Upper lobe of right lung (tissue), 1 donor: Measurements from ENCODE around the gene DCAF10. TPM values are rescaled to one million over a fixed set of nuclear protein-coding genes. Genes with fewer than 3 reads are reported as not detected.
"Not testable (repeated sequence)": the region's sequence is repeated elsewhere in the genome, so short reads cannot be mapped to it uniquely, and the experiment has no call there.

Experiments used
- ATAC-seq: fragments of 200-7000 bp; cut with Tn5 transposase; one replicate; pipeline ENCODE4 v1.9.1; 2020; ENCODE audit warnings: mild to moderate bottlenecking, moderate library complexity
- DNase-seq: peaks from one replicate; pipeline ENCODE4 v3.0.0-alpha.2; 2020
- H3K27ac ChIP-seq: fragments of 200-600 bp; one replicate; pipeline ENCODE4 v1.8.0; 2022
- H3K27me3 ChIP-seq: fragments of 200-600 bp; one replicate; pipeline ENCODE4 v1.8.0; 2022; ENCODE audit warnings: mild to moderate bottlenecking
- H3K36me3 ChIP-seq: fragments of 200-600 bp; one replicate; pipeline ENCODE4 v1.8.0; 2022
- H3K4me1 ChIP-seq: fragments of 200-600 bp; one replicate; pipeline ENCODE4 v1.8.0; 2022
- H3K4me3 ChIP-seq: fragments of 200-600 bp; one replicate; pipeline ENCODE4 v1.8.0; 2022; ENCODE audit warnings: mild to moderate bottlenecking
- H3K9me3 ChIP-seq: fragments of 200-600 bp; one replicate; pipeline ENCODE4 v1.8.0; 2022
- intact Hi-C: fragments of 100-400 bp; cut with DNase I; formaldehyde crosslinking; loops from one replicate; pipeline ENCODE4 v1.11.0; 2022
- total RNA-seq: library from RNA; stranded (reverse); fragmentation: NEBNext Ultra II Directional; extraction: Animal tissue kit (Norgen Biotek cat#: 25700); gene quantifications from one replicate; pipeline ENCODE4 v1.2.1, GENCODE V29; 2021
- TF ChIP-seq, protein P1 (sequence below): fragments of 200-600 bp; IDR thresholded peaks from one replicate; pipeline ENCODE4 v1.8.0; 2022; ENCODE audit warnings: antibody characterized with exemption
- donor health status: DM: no; HTN: yes; CAD: no; lungs with severe emphysema.

DCAF10 gene
- total RNA-seq, 1 donor from 2014 or later, result 25.2 TPM

DNA sequence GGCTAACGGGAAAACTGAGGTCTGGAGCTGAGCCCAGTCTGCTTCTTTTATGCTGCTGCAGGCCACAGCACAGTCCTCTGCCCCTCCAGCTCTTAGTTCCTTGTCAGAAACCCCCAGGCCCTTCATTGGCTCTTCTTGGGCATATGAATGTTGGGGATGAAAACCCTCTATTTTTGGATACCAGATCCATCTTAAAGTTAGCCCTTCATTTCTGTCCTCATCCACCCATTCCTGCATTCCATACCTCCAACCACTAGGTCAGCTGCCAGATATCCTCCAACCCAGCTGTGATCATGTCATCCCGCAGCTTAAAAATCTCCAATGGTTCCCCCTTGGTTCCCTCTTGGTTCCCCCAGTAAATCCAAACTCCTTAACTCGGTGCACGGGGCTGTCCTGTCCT is 105.2 kb downstream of the DCAF10 start:
- intact Hi-C loops, result no loop called here
- Histone ChIP-seq H3K27me3 (no peaks in the 10 kb centered on the region), H3K4me1 (peaks cover 28% of the 10 kb centered on the region), H3K9me3 (no peaks in the 10 kb centered on the region), H3K27ac (no peak overlapping the region), H3K36me3 (no peaks in the 10 kb centered on the region), H3K4me3 (no peak overlapping the region)
- TF ChIP-seq, protein P1, sequence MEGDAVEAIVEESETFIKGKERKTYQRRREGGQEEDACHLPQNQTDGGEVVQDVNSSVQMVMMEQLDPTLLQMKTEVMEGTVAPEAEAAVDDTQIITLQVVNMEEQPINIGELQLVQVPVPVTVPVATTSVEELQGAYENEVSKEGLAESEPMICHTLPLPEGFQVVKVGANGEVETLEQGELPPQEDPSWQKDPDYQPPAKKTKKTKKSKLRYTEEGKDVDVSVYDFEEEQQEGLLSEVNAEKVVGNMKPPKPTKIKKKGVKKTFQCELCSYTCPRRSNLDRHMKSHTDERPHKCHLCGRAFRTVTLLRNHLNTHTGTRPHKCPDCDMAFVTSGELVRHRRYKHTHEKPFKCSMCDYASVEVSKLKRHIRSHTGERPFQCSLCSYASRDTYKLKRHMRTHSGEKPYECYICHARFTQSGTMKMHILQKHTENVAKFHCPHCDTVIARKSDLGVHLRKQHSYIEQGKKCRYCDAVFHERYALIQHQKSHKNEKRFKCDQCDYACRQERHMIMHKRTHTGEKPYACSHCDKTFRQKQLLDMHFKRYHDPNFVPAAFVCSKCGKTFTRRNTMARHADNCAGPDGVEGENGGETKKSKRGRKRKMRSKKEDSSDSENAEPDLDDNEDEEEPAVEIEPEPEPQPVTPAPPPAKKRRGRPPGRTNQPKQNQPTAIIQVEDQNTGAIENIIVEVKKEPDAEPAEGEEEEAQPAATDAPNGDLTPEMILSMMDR, result no peak
- DNase-seq, result no peak
- no peak for ATAC-seq

DNA sequence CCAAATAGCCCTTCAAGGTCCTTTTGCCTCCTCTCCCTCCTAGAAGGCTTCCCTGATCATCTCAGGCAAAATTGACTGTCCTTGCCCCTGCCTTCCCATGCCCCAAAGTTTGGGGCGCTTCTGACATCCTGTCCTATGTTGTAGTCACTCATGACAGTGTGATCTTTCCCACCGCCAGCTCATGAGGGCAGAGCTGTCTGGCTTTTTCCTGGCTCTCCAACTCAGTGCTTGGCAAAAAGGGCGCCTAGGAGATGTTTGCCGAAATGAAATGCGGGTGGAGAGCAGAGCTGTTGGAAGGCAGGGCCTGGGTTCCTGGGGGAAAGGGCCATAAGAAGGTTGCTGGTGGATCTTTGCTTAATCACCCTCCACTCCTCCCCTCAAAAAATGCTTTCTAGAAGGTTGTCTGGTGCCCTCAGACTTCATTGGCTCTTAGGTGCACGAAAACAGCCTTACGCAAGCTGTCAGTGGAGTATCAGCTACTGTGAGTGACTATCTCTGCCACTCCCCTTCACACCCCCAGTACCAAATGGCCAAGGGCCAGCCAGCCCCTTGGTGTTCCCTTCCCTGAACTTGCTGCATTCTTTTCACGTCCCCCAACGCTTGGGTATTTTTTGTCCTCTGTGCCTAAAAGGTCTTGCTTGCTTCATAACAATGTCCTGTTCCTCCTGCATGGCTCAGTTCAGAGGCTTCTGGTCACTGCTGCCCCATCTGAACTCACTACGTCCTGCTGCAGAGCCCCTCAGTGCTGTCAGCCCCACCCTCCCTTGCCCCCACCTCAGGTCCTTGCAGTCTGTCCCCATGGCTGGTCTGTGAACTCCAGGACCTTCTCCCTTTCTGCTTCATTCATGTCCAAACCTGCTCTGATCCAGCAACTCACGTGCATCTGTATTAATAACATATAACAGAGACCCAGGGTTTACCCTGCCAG is 106.0 kb downstream of the DCAF10 start:
- no peak for DNase-seq
- no peaks in the 10 kb centered on the region for H3K9me3 ChIP-seq
- ATAC-seq, result no peak
- peaks cover 28% of the 10 kb centered on the region for H3K4me1 ChIP-seq
- H3K4me3 ChIP-seq, result no peak overlapping the region
- TF ChIP-seq, protein P1, result no peak
- no peaks in the 10 kb centered on the region for H3K36me3 ChIP-seq
- intact Hi-C loops, result no loop called here
- H3K27ac ChIP-seq, result no peak overlapping the region
- no peaks in the 10 kb centered on the region for H3K27me3 ChIP-seq

DNA sequence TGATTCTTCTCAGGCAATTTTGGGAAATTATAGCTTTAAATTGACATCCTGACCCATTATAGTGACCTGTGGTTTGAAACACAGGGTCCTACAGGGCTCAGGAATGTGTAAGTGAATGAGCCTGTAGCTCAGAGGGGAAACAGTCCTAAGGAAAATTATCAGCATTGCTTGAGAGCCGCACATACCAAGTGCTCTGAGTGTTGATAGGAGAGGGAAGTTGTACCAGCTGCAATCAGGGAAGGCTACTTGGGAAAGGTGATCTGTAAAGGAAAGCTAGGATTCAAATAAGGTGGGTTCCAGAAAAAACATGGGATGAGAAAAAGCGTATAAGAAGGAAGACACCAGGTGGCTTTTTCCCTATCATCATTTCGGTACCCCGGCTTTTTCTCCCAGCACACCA is 107.7 kb downstream of the DCAF10 start:
- Histone ChIP-seq H3K36me3 (no peaks in the 10 kb centered on the region), H3K9me3 (no peaks in the 10 kb centered on the region), H3K4me1 (peaks cover 13% of the 10 kb centered on the region), H3K27ac (peak overlapping the region; percentile 25), H3K4me3 (no peak overlapping the region), H3K27me3 (no peaks in the 10 kb centered on the region)
- DNase-seq (no peak), ATAC-seq (no peak)
- intact Hi-C loops, result no loop called here
- TF ChIP-seq, protein P1, result no peak

DNA sequence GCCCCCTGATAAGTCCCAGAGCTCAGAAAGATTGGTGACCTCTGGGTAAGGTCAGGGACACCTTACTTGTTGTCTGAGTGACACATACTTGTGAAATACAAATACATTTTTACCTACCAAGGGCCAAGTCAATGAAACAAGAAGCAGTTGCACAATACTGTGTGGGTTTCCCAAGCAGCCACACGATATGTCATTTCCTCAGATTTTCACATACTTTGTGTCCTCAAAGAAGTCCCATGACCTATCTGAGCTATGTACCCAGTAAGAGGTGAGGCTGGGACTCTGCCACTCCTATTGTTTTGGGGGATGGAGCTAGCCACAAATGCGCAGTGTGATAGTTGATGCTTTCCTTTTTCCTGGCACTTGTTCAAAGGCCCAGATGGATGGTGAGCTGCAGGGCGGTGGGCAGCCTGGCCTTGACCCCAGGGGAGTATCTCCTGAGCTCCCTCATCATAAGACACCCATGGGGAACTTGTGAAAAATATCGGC is 108.1 kb downstream of the DCAF10 start:
- intact Hi-C loops, result no loop called here
- Histone ChIP-seq H3K27me3 (no peaks in the 10 kb centered on the region), H3K36me3 (no peaks in the 10 kb centered on the region), H3K4me1 (peaks cover 13% of the 10 kb centered on the region), H3K4me3 (no peak overlapping the region), H3K9me3 (no peaks in the 10 kb centered on the region), H3K27ac (peak overlapping the region; percentile 38)
- TF ChIP-seq, protein P1, result no peak
- DNase-seq, result no peak
- ATAC-seq, result peak; percentile 62

DNA sequence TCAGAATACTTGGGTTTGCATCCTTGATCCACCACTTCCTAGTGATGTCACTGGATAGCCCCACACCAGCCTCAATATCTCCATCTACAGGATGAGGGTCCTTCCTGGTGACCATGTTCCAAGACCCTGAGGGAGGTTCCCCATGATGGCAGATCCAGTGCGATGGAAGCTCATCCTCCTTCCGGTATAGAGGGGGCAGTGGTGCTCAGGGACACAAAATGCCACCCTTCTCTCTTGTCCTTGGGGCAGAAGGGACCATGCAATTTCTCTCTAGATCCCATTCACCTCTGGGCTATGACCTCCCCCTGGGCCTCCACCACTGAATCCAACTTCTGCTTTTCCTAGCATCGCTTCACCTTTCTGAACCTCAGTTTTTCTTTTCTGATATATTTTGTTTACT is 108.7 kb downstream of the DCAF10 start:
- Histone ChIP-seq H3K27me3 (no peaks in the 10 kb centered on the region), H3K36me3 (no peaks in the 10 kb centered on the region), H3K4me1 (peaks cover 13% of the 10 kb centered on the region), H3K4me3 (no peak overlapping the region), H3K9me3 (no peaks in the 10 kb centered on the region), H3K27ac (peak overlapping the region; percentile 38)
- DNase-seq, result no peak
- ATAC-seq, result no peak
- intact Hi-C loops, result no loop called here
- TF ChIP-seq, protein P1, result no peak

DNA sequence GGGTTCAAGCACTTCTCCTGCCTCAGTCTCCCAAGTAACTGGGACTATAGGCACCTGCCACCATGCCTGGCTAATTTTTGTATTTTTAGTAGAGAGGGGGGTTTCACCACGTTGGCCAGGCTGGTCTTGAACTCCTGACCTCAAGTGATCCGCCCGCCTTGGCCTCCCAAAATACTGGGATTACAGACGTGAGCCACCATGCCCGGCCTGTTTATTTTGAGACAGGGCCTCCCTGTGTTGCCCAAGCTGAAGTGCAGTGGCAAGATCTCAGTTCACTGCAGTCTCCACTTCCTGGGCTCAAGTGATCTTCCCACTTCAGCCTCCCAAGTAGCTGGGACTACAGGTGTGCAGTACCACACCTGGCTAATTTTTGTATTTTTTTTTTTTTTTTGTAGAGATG is 109.2 kb downstream of the DCAF10 start:
- H3K27me3 ChIP-seq, DNase-seq, H3K36me3 ChIP-seq, H3K9me3 ChIP-seq, ATAC-seq, H3K4me1 ChIP-seq, H3K4me3 ChIP-seq: not testable (repeated sequence)
- H3K27ac ChIP-seq, result peak overlapping the region; percentile 38
- intact Hi-C loops, result loop anchor here (5.0 to 10.0 kb wide), 2 partner anchors 177 to 455 kb away; no protein-coding TSS in a partner anchor
